Measurements from ENCODE around the gene BSN.
A peak's percentile ranks its signal among the peaks of the same experiment; 100 is the strongest.

DNA sequence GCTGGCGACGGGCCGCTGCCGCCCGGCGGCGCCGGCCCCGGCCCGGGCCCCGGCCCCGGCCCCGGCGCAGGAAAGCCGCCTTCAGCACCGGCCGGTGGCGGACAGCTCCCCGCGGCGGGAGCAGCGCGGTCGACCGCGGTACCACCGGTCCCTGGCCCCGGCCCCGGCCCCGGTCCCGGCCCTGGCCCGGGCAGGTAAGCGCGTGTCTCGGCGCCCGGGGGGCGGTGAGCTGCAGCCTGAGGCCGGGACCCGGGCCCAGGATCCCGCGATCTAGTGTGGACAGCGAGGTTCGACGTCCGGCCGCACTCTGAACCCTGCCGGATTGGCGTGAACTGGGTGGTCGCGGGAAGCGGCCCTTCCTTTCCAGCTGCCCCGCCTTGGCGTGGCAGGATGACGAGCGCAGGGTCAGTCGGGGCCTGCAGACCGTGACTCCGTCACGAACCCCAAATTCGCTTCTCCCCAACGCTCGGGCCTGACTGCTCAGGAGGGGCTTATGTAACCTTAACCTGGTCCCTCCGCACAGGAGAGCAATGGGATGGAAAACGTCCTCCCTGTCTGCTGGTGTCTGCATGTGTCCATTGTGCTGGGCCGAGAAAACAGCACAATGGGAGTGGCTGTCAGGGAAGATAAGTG is 472 bp downstream of the BSN start:
- TF ChIP-seq, protein P1, sequence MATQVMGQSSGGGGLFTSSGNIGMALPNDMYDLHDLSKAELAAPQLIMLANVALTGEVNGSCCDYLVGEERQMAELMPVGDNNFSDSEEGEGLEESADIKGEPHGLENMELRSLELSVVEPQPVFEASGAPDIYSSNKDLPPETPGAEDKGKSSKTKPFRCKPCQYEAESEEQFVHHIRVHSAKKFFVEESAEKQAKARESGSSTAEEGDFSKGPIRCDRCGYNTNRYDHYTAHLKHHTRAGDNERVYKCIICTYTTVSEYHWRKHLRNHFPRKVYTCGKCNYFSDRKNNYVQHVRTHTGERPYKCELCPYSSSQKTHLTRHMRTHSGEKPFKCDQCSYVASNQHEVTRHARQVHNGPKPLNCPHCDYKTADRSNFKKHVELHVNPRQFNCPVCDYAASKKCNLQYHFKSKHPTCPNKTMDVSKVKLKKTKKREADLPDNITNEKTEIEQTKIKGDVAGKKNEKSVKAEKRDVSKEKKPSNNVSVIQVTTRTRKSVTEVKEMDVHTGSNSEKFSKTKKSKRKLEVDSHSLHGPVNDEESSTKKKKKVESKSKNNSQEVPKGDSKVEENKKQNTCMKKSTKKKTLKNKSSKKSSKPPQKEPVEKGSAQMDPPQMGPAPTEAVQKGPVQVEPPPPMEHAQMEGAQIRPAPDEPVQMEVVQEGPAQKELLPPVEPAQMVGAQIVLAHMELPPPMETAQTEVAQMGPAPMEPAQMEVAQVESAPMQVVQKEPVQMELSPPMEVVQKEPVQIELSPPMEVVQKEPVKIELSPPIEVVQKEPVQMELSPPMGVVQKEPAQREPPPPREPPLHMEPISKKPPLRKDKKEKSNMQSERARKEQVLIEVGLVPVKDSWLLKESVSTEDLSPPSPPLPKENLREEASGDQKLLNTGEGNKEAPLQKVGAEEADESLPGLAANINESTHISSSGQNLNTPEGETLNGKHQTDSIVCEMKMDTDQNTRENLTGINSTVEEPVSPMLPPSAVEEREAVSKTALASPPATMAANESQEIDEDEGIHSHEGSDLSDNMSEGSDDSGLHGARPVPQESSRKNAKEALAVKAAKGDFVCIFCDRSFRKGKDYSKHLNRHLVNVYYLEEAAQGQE (IDR thresholded peaks at IDR 0.05; ENCODE audit: unreplicated experiment), result peak; percentile 74
- TF ChIP-seq, protein P2, sequence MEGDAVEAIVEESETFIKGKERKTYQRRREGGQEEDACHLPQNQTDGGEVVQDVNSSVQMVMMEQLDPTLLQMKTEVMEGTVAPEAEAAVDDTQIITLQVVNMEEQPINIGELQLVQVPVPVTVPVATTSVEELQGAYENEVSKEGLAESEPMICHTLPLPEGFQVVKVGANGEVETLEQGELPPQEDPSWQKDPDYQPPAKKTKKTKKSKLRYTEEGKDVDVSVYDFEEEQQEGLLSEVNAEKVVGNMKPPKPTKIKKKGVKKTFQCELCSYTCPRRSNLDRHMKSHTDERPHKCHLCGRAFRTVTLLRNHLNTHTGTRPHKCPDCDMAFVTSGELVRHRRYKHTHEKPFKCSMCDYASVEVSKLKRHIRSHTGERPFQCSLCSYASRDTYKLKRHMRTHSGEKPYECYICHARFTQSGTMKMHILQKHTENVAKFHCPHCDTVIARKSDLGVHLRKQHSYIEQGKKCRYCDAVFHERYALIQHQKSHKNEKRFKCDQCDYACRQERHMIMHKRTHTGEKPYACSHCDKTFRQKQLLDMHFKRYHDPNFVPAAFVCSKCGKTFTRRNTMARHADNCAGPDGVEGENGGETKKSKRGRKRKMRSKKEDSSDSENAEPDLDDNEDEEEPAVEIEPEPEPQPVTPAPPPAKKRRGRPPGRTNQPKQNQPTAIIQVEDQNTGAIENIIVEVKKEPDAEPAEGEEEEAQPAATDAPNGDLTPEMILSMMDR (conservative IDR thresholded peaks at IDR 0.05; ENCODE audit: low read depth in 2 of 2), result no peak
- no peak for TF ChIP-seq EZH2 (IDR thresholded peaks at IDR 0.05; ENCODE audit: low read depth, unreplicated experiment)
- TF ChIP-seq EZH2phosphoT487 (IDR thresholded peaks at IDR 0.05; ENCODE audit: unreplicated experiment), result no peak
- TF ChIP-seq JUNB (IDR thresholded peaks at IDR 0.05; ENCODE audit: unreplicated experiment), result no peak
- TF ChIP-seq POLR2AphosphoS5 (IDR thresholded peaks at IDR 0.05; ENCODE audit: low read depth), result no peak
- no peak for TF ChIP-seq ZNF114 (CRISPR knock-in tag; IDR thresholded peaks at IDR 0.05)
- no peak for TF ChIP-seq CREB1 (CRISPR knock-in tag; IDR thresholded peaks at IDR 0.05; ENCODE audit: low read depth)
